ENCODE measurements around the gene SLC9A3.

- TF ChIP-seq CTCF (IDR thresholded peaks at IDR 0.05 in 4 of 5, conservative IDR thresholded peaks at IDR 0.05 in 1 of 5) (no peak), POLR2A (IDR thresholded peaks at IDR 0.05) (no peak)
Measured at GRCh38 chr5:482021-482420, 42.2 kb downstream of the SLC9A3 start.

Data from gastrocnemius medialis (tissue), 4 donors.